PC-9 (cell line): ENCODE measurements around the gene CLEC4C. TPM values are rescaled to one million over a fixed set of nuclear protein-coding genes. Genes with fewer than 3 reads are reported as not detected.

Source experiments
- BruUV-seq: library from RNA; stranded (reverse); fragments of 400-500 nt; replicated peaks from 2 replicates; lab custom pipeline; 2021; lab: Mats Ljungman, UMichigan
- CTCF ChIA-PET: fragments of 300-600 bp; sonication (Branson Sonifier 250); formaldehyde crosslinking; loops from one replicate; lab custom pipeline; 2022; ENCODE audit warnings: antibody characterized with exemption; lab: Charles Lee
- POLR2A ChIA-PET: fragments of 300-600 bp; sonication (Branson Sonifier 250); formaldehyde crosslinking; loops from one replicate; lab custom pipeline; 2022; ENCODE audit warnings: antibody characterized with exemption; ENCODE audit not compliant: unreplicated experiment; lab: Charles Lee
- DNase-seq, 2 experiments: peaks; one replicate each; pipeline versions ENCODE4 v3.0.0 to v3.0.0-alpha.2; 2015 to 2022; ENCODE audit warnings: mixed read lengths in 1 of 2
- H2AFZ ChIP-seq: fragments of 200-600 bp; sonication (generic); 2 replicates; pipeline ENCODE4 v1.8.1; 2017; ENCODE audit warnings: antibody characterized with exemption
- H3F3A ChIP-seq: fragments of 200-600 bp; sonication (generic); 2 replicates; pipeline ENCODE4 v1.8.1; 2017; ENCODE audit warnings: antibody characterized with exemption, mild to moderate bottlenecking, low read depth; ENCODE audit not compliant: insufficient read depth
- H3K27ac ChIP-seq: fragments of 200-600 bp; sonication (generic); 2 replicates; pipeline ENCODE4 v1.6.1; 2016; ENCODE audit warnings: mixed run types
- H3K27me3 ChIP-seq: fragments of 200-600 bp; sonication (generic); 2 replicates; pipeline ENCODE4 v1.6.1; 2016; ENCODE audit warnings: low read depth, mixed run types; ENCODE audit not compliant: insufficient read depth
- H3K36me3 ChIP-seq: fragments of 200-600 bp; sonication (generic); 2 replicates; pipeline ENCODE4 v1.6.1; 2016; ENCODE audit warnings: low read depth, mixed run types
- H3K4me1 ChIP-seq: fragments of 200-600 bp; sonication (generic); replicated peaks from 2 replicates; pipeline ENCODE4 v1.6.1; 2016; ENCODE audit warnings: mixed run types; ENCODE audit not compliant: insufficient read depth
- H3K4me2 ChIP-seq: fragments of 200-600 bp; sonication (generic); 2 replicates; pipeline ENCODE4 v1.6.1; 2017; ENCODE audit warnings: mixed run types
- H3K4me3 ChIP-seq: fragments of 200-600 bp; sonication (generic); 2 replicates; pipeline ENCODE4 v1.6.1; 2016; ENCODE audit warnings: mixed run types
- H3K79me2 ChIP-seq: fragments of 200-600 bp; sonication (generic); 2 replicates; pipeline ENCODE4 v1.6.1; 2017; ENCODE audit warnings: low read depth, mixed run types
- H3K9me2 ChIP-seq: fragments of 200-600 bp; sonication (generic); 2 replicates; pipeline ENCODE4 v1.8.1; 2017; ENCODE audit warnings: mild to moderate bottlenecking; ENCODE audit not compliant: insufficient read depth
- H3K9me3 ChIP-seq: fragments of 200-600 bp; sonication (generic); 2 replicates; pipeline ENCODE4 v1.8.1; 2016; ENCODE audit warnings: low read depth; ENCODE audit not compliant: insufficient read depth
- H4K20me1 ChIP-seq: fragments of 200-600 bp; sonication (generic); 2 replicates; pipeline ENCODE4 v1.8.1; 2017; ENCODE audit not compliant: insufficient read depth
- CTCF ChIP-seq: fragments of 200-600 bp; sonication (generic); conservative IDR thresholded peaks from 2 replicates; pipeline ENCODE4 v1.6.1; 2017; ENCODE audit warnings: mixed run types, antibody characterized with exemption, mild to moderate bottlenecking, moderate library complexity
- EZH2 ChIP-seq: fragments of 200-600 bp; sonication (generic); IDR thresholded peaks from 2 replicates; pipeline ENCODE4 v1.8.0; 2017; ENCODE audit warnings: antibody characterized with exemption, low read depth
- intact Hi-C: fragments of 100-400 bp; cut with micrococcal nuclease; formaldehyde crosslinking; loops from one replicate; pipeline ENCODE4 v1.10.0; 2022; ENCODE audit not compliant: unreplicated experiment
- total RNA-seq: library from RNA; stranded (reverse); gene quantifications from 2 replicates; pipeline ENCODE4 v1.2.3, GENCODE V29; 2021

The CLEC4C gene
- total RNA-seq, 1 experiment from 2014 or later = not detected

DNA sequence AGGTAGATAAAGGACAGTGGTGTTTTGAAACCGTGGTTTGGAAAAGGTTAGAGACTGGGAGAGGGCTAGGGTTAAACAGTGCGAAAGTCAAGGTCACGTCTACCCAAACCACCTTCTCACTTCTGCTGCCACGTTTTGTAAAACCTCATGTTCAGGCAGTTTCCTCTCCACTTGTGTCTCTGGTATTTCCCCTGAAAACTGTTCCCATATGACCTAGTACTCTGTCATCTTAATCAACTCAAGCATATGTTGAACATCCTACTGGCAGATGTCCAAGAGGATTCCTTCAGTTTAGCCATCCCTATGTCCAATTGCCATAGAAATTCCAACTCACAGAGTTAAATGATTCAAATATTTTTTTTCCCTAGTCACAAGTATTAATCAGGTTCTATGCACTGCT lies 17.4 kb downstream of the CLEC4C start:
- intact Hi-C loops = no loop called here
- CTCF ChIA-PET = no interaction called here
- POLR2A ChIA-PET = no interaction called here
- H3K36me3 ChIP-seq = no peaks in the 10 kb centered on the region
- no peak overlapping the region for H3K4me2 ChIP-seq
- H3K27me3 ChIP-seq = no peaks in the 10 kb centered on the region
- H3K9me2 ChIP-seq = no peaks in the 10 kb centered on the region
- H3K79me2 ChIP-seq = no peaks in the 10 kb centered on the region
- H4K20me1 ChIP-seq = no peaks in the 10 kb centered on the region
- H3K4me3 ChIP-seq = no peak overlapping the region
- H3K27ac ChIP-seq = no peak overlapping the region
- no peak overlapping the region for H2AFZ ChIP-seq
- no peaks in the 10 kb centered on the region for H3K4me1 ChIP-seq
- no peaks in the 10 kb centered on the region for H3K9me3 ChIP-seq
- BruUV-seq = no TSS peak
- no peaks in the 10 kb centered on the region for H3F3A ChIP-seq
- no peak for TF ChIP-seq EZH2
- no peak for TF ChIP-seq CTCF
- DNase-seq = no peak

- H3K4me2 ChIP-seq = no peak overlapping the region
- no peak overlapping the region for H3K27ac ChIP-seq
- no peak overlapping the region for H2AFZ ChIP-seq
- H3K36me3 ChIP-seq = no peaks in the 10 kb centered on the region
- CTCF ChIA-PET = no interaction called here
- no peaks in the 10 kb centered on the region for H4K20me1 ChIP-seq
- H3K27me3 ChIP-seq = no peaks in the 10 kb centered on the region
- no TSS peak for BruUV-seq
- DNase-seq = no peak
- no peaks in the 10 kb centered on the region for H3K79me2 ChIP-seq
- intact Hi-C loops = no loop called here
- no peak overlapping the region for H3K4me3 ChIP-seq
- TF ChIP-seq CTCF = no peak
- no peak for TF ChIP-seq EZH2
- H3F3A ChIP-seq = no peaks in the 10 kb centered on the region
- no peaks in the 10 kb centered on the region for H3K9me3 ChIP-seq
- no peaks in the 10 kb centered on the region for H3K9me2 ChIP-seq
- POLR2A ChIA-PET = no interaction called here
- no peaks in the 10 kb centered on the region for H3K4me1 ChIP-seq
These were observed 23.2 kb downstream of the CLEC4C start for GRCh38 chr12:7723926-7724325.

DNA sequence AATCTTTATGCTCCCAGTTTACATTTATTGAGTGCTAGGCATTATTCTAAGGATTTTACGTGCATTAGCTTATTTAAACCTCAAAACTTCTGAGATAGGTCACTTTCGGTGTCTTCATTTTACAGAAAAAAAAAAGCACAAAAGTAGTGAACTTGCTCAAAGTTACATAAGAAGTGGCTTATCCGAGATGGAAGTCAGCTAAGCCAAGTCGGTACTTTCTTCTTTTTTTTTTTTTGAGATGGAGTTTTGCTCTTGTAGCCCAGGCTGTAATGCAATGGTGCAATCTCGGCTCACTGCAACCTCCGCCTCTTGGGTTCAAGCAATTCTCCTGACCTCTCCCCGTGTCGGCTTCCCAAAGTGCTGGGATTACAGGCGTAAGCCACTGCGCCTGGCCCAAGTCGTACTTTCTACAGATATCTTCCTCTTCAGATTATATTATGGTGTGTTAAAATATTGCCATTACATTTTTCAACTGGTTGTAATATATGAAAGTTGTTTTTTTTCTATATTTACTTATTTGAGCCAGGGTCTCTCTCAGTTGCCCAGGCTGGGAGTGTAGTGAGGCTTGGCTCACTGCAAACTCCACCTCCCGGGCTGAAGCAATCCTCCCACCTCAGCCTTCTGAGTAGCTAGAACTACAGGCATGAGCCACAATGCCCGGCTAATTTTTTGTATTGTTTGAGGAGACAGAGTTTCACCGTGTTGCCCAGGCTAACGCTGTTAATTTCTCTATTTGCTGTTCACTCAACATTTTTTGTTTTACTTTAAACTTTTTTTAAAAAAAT lies 27.0 kb downstream of the CLEC4C start:
- H2AFZ ChIP-seq = no peak overlapping the region
- H4K20me1 ChIP-seq = no peaks in the 10 kb centered on the region
- no peak overlapping the region for H3K4me2 ChIP-seq
- TF ChIP-seq CTCF = no peak
- TF ChIP-seq EZH2 = no peak
- no peaks in the 10 kb centered on the region for H3K79me2 ChIP-seq
- intact Hi-C loops = no loop called here
- no peaks in the 10 kb centered on the region for H3K9me3 ChIP-seq
- H3K27me3 ChIP-seq = no peaks in the 10 kb centered on the region
- H3K4me1 ChIP-seq = no peaks in the 10 kb centered on the region
- no peaks in the 10 kb centered on the region for H3K36me3 ChIP-seq
- no TSS peak for BruUV-seq
- DNase-seq = no peak
- ChIA-PET POLR2A (no interaction called here), CTCF (no interaction called here)
- no peak overlapping the region for H3K4me3 ChIP-seq
- H3F3A ChIP-seq = no peaks in the 10 kb centered on the region
- no peaks in the 10 kb centered on the region for H3K9me2 ChIP-seq
- H3K27ac ChIP-seq = no peak overlapping the region
